ENCODE data around the gene TMEM219. TPM values are rescaled to one million over a fixed set of nuclear protein-coding genes. Genes with fewer than 3 reads are reported as not detected.

The TMEM219 gene
- total and polyA plus RNA-seq, 10 of the 15 experiments (the other 5 are each of a cell fraction or from before 2014, with no cell fraction given), result 33.6 to 74.6 (median 56.5) TPM

- TF ChIP-seq LARP7 (IDR thresholded peaks at IDR 0.05) (no peak), ZNF274 (IDR thresholded peaks at IDR 0.05; ENCODE audit: insufficient read depth, insufficient read length) (no peak), ZBED1 (IDR thresholded peaks at IDR 0.05; ENCODE audit: borderline replicate concordance) (no peak), ZNF687 (IDR thresholded peaks at IDR 0.05) (no peak), ATF2 (IDR thresholded peaks at IDR 0.05; ENCODE audit: low read length) (no peak)
These were observed 44.9 kb downstream of the TMEM219 start (continued) for GRCh38 chr16:30006659-30007377.

GRCh38 chr16:30007378-30007895, 45.6 kb downstream of the TMEM219 start:
- ChIA-PET SMC1A (ENCODE audit: uncharacterized antibody, unreplicated experiment) (no interaction called here), CTCF (no interaction called here), POLR2A (no interaction called here), RAD21 (ENCODE audit: unreplicated experiment) (no interaction called here)
- Histone ChIP-seq H4K20me1 (ENCODE audit: control insufficient read depth, insufficient read depth) (no peaks in the 10 kb centered on the region), H3K4me2 (ENCODE audit: control insufficient read depth, insufficient read depth) (no peak overlapping the region), H2AFZ (ENCODE audit: control insufficient read depth, low read depth, low read length) (no peak overlapping the region), H3K9me3 (replicated peaks; ENCODE audit: control insufficient read depth, insufficient read depth, low read length) (no peaks in the 10 kb centered on the region), H3K4me1 (ENCODE audit: control insufficient read depth, insufficient read depth, low read length) (no peaks in the 10 kb centered on the region), H3K9ac (ENCODE audit: control insufficient read depth, insufficient read depth, low read length) (no peak overlapping the region), H3K36me3 (ENCODE audit: control insufficient read depth in 2 of 2, insufficient read depth in 2 of 2, low read length in 1 of 2) (no peaks in the 10 kb centered on the region; a peak in 2 of 4 replicates), H3K79me2 (ENCODE audit: control insufficient read depth, insufficient read depth, low read length) (no peaks in the 10 kb centered on the region), H3K27ac (ENCODE audit: control insufficient read depth, insufficient read depth) (no peak overlapping the region), H3K4me3 (no peak overlapping the region), H3K27me3 (replicated peaks in 1 of 2; ENCODE audit: control insufficient read depth in 2 of 2, insufficient read depth in 2 of 2, low read length in 1 of 2) (peaks cover 3 to 7% of the 10 kb centered on the region in 2 experiments; a peak in 3 of 4 replicates)
- intact Hi-C loops (cut with micrococcal nuclease; ENCODE audit: unreplicated experiment) (no loop called here), in situ Hi-C loops (cut with MboI) (loop anchor here (25.0 kb wide), 1 partner anchor 895 kb away; no protein-coding TSS in a partner anchor)
- no peak for FAIRE-seq
- no peak for DNase-seq (ENCODE audit: low read depth, low spot score)
- BruUV-seq (replicated peaks), result no TSS peak
- ATAC-seq, result no peak
- WGBS (ENCODE audit: insufficient coverage, insufficient replicate concordance, low lambda C conversion rate, missing lambda C conversion rate), result 58% methylated on average over 11 of the region's 11 CpGs
- TF ChIP-seq HDAC2 (IDR thresholded peaks at IDR 0.05) (no peak), POU2F2 (IDR thresholded peaks at IDR 0.05; ENCODE audit: borderline replicate concordance, low read depth, low read length) (no peak), STAT3 (IDR thresholded peaks at IDR 0.05; ENCODE audit: low read depth, low read length) (no peak), MXI1 (IDR thresholded peaks at IDR 0.05; ENCODE audit: low read depth, low read length) (no peak), POLR2AphosphoS2 (IDR thresholded peaks at IDR 0.05; ENCODE audit: low read depth, low read length) (no peak), HDGF (IDR thresholded peaks at IDR 0.05) (no peak), IKZF2 (IDR thresholded peaks at IDR 0.05) (no peak), E4F1 (IDR thresholded peaks at IDR 0.05; ENCODE audit: borderline replicate concordance, partially characterized antibody) (no peak), ASH2L (IDR thresholded peaks at IDR 0.05; ENCODE audit: borderline replicate concordance, low read depth) (no peak), NR2F1 (conservative IDR thresholded peaks at IDR 0.05) (no peak)

Data from GM12878 (cell line).